Measurements from ENCODE around the gene CC2D2B.
A peak's percentile ranks its signal among the peaks of the same experiment; 100 is the strongest.
"Not testable (repeated sequence)": the region's sequence is repeated elsewhere in the genome, so short reads cannot be mapped to it uniquely, and the experiment has no call there.

CC2D2B gene

GRCh38 chr10:95881316-95881715, 26.5 kb upstream of the CC2D2B start:
- Mint-ChIP-seq H3K4me1 (ENCODE audit: low read depth) (no peaks in the 10 kb centered on the region), H3K36me3 (ENCODE audit: low read depth) (peaks cover 18% of the 10 kb centered on the region), H3K27ac (no peak overlapping the region), H3K9me3 (peaks cover 1% of the 10 kb centered on the region), H3K4me3 (no peak overlapping the region), H3K27me3 (no peaks in the 10 kb centered on the region)

DNA sequence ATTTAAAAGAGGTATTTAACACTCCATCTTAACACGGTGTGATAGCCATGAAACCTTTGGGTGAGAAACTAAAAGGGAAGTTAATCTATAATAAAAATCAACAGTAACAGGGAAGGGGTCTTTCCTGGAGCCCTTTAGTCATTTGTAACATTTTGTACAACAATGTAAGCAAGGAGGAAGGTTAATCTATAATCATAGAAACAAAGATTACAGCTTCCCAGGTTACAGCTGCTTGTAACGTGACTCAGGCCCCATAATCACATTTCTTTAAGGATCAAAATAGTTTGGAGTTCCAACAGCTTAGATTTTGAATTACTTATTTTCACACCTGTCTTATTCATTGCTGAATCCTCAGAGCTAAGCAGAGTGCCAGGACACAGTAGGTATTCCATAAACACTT, 17.9 kb upstream of the CC2D2B start:
- Mint-ChIP-seq H3K36me3 (ENCODE audit: low read depth) (peaks cover 66% of the 10 kb centered on the region), H3K9me3 (no peaks in the 10 kb centered on the region), H3K4me3 (no peak overlapping the region), H3K27me3 (no peaks in the 10 kb centered on the region), H3K27ac (no peak overlapping the region), H3K4me1 (ENCODE audit: low read depth) (peaks cover 5% of the 10 kb centered on the region)

GRCh38 chr10:95896071-95896850, 11.5 kb upstream of the CC2D2B start:
- H3K27ac Mint-ChIP-seq: no peak overlapping the region
- no peak overlapping the region for H3K4me3 Mint-ChIP-seq
- H3K4me1 Mint-ChIP-seq (ENCODE audit: low read depth): peaks cover 5% of the 10 kb centered on the region

GRCh38 chr10:95905897-95906580, 1.7 kb upstream of the CC2D2B start:
- not testable (repeated sequence) for H3K9me3 Mint-ChIP-seq; H3K27me3 Mint-ChIP-seq; H3K4me3 Mint-ChIP-seq; H3K36me3 Mint-ChIP-seq (ENCODE audit: low read depth); H3K27ac Mint-ChIP-seq
- peaks cover 18% of the 10 kb centered on the region for H3K4me1 Mint-ChIP-seq (ENCODE audit: low read depth)

More at GRCh38 chr10:95896071-95896850, 11.5 kb upstream of the CC2D2B start:
- peaks cover 76% of the 10 kb centered on the region for H3K36me3 Mint-ChIP-seq (ENCODE audit: low read depth)
- no peaks in the 10 kb centered on the region for H3K9me3 Mint-ChIP-seq
- no peaks in the 10 kb centered on the region for H3K27me3 Mint-ChIP-seq

GRCh38 chr10:95906677-95907455, 909 bp upstream of the CC2D2B start:
- Mint-ChIP-seq H3K4me3 (peak overlapping the region; percentile 91), H3K9me3 (no peaks in the 10 kb centered on the region), H3K4me1 (ENCODE audit: low read depth) (peaks cover 18% of the 10 kb centered on the region), H3K27ac (peak overlapping the region; percentile 72), H3K27me3 (no peaks in the 10 kb centered on the region), H3K36me3 (ENCODE audit: low read depth) (peaks cover 7% of the 10 kb centered on the region)

GRCh38 chr10:95908450-95908849, 675 bp downstream of the CC2D2B start:
- peaks cover 18% of the 10 kb centered on the region for H3K4me1 Mint-ChIP-seq (ENCODE audit: low read depth)
- H3K27me3 Mint-ChIP-seq: no peaks in the 10 kb centered on the region
- H3K9me3 Mint-ChIP-seq: no peaks in the 10 kb centered on the region
- peaks cover 7% of the 10 kb centered on the region for H3K36me3 Mint-ChIP-seq (ENCODE audit: low read depth)
- H3K4me3 Mint-ChIP-seq: peak overlapping the region; percentile 91
- H3K27ac Mint-ChIP-seq: peak overlapping the region; percentile 94

DNA sequence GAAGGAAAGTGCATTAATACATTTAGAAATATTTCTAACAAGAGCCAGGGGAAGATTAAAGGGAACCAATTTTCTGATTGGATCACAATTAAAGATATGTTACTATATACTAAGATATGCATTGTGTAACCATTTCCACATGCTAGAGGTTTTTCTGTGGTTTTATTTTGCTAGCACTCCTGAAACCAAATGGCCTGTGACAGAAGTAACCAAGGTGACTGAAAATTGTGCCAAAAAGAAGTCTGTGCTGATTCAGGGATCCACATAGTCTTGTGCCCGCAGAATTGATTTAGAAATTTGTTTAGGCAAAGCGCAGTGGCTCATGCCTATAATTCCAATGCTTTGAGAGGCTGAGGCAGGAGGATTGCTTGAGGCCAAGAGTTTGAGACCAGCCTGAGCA, 1.8 kb downstream of the CC2D2B start:
- H3K27ac Mint-ChIP-seq: no peak overlapping the region
- peaks cover 7% of the 10 kb centered on the region for H3K36me3 Mint-ChIP-seq (ENCODE audit: low read depth)
- H3K4me3 Mint-ChIP-seq: no peak overlapping the region
- H3K4me1 Mint-ChIP-seq (ENCODE audit: low read depth): peaks cover 18% of the 10 kb centered on the region
- H3K27me3 Mint-ChIP-seq: no peaks in the 10 kb centered on the region
- H3K9me3 Mint-ChIP-seq: no peaks in the 10 kb centered on the region

DNA sequence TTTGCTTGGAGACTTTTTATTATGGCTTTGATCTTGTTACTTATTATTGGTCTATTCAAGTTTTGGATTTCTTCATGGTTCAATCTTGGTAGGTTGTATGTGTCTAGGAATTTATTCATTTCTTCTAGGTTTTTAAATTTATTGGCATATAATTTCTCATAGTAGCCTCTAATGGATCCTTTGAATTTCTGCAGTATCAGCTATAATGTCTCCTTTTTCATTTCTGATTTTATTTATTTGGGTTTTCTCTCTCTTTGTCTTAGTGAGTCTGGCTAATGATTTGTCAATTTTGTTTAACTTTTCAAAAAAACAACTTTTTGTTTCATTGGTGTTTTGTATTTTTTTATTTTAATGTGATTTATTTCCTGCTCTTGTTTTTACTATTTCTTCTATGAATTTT, 8.3 kb downstream of the CC2D2B start:
- H3K4me3 Mint-ChIP-seq; H3K27ac Mint-ChIP-seq; H3K36me3 Mint-ChIP-seq (ENCODE audit: low read depth); H3K4me1 Mint-ChIP-seq (ENCODE audit: low read depth); H3K9me3 Mint-ChIP-seq: not testable (repeated sequence)
- peaks cover 17% of the 10 kb centered on the region for H3K27me3 Mint-ChIP-seq

GRCh38 chr10:95920798-95921426, 13.1 kb downstream of the CC2D2B start:
- Mint-ChIP-seq H3K4me3 (no peak overlapping the region), H3K27ac (no peak overlapping the region), H3K27me3 (peaks cover 21% of the 10 kb centered on the region), H3K9me3 (no peaks in the 10 kb centered on the region), H3K36me3 (ENCODE audit: low read depth) (no peaks in the 10 kb centered on the region), H3K4me1 (ENCODE audit: low read depth) (no peaks in the 10 kb centered on the region)

DNA sequence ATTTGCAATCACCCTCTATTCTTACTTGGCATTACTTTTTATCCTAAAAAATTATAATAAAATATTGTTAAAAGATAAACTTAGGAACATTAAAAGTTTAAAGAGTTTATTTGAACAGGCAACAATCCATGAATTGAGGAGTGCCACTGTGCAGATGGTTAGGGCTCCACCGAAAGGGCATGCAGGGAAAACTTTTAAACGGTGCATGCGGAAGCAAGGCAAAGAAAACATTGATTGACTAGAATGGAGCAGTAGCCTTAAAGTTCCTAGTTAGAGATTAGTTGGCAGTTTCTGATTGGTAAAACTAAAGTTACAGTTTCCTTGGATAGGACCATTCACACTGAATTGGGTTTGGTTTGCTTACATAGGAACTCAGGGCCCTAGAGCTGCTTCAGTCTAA, 17.3 kb downstream of the CC2D2B start:
- no peaks in the 10 kb centered on the region for H3K9me3 Mint-ChIP-seq
- peaks cover 13% of the 10 kb centered on the region for H3K27me3 Mint-ChIP-seq
- H3K36me3 Mint-ChIP-seq (ENCODE audit: low read depth): no peaks in the 10 kb centered on the region
- H3K4me1 Mint-ChIP-seq (ENCODE audit: low read depth): no peaks in the 10 kb centered on the region
- H3K4me3 Mint-ChIP-seq: no peak overlapping the region
- H3K27ac Mint-ChIP-seq: no peak overlapping the region

GRCh38 chr10:95935429-95935828, 27.7 kb downstream of the CC2D2B start:
- no peak overlapping the region for H3K27ac Mint-ChIP-seq
- peaks cover 36% of the 10 kb centered on the region for H3K27me3 Mint-ChIP-seq
- H3K4me3 Mint-ChIP-seq: no peak overlapping the region
- peaks cover 5% of the 10 kb centered on the region for H3K36me3 Mint-ChIP-seq (ENCODE audit: low read depth)
- peaks cover 12% of the 10 kb centered on the region for H3K9me3 Mint-ChIP-seq
- H3K4me1 Mint-ChIP-seq (ENCODE audit: low read depth): peaks cover 4% of the 10 kb centered on the region

DNA sequence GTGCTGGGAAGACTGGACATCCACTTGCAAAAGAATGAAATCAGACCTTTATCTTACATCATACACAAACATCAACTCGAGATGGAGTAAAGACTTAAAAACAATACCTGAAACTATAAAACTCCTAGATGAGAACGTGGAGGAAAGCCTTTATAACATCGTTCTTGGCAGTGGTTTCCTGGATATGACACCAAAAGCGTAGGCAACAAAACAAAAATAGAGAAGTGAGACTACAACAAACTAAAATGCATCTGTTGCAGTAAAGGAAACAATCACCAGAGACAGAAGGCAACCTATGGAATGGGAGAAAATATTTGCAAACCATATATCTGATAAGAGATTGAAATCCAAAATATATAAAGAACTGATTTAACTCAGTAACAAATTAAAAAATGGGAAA, 33.3 kb downstream of the CC2D2B start:
- Mint-ChIP-seq H3K36me3 (ENCODE audit: low read depth) (no peaks in the 10 kb centered on the region), H3K4me3 (no peak overlapping the region), H3K27ac (no peak overlapping the region), H3K27me3 (peaks cover 2% of the 10 kb centered on the region), H3K9me3 (peaks cover 10% of the 10 kb centered on the region), H3K4me1 (ENCODE audit: low read depth) (no peaks in the 10 kb centered on the region)

GRCh38 chr10:95963202-95963990, 55.6 kb downstream of the CC2D2B start:
- Mint-ChIP-seq H3K36me3 (ENCODE audit: low read depth) (peaks cover 4% of the 10 kb centered on the region), H3K27me3 (no peaks in the 10 kb centered on the region), H3K4me1 (ENCODE audit: low read depth) (peaks cover 22% of the 10 kb centered on the region), H3K9me3 (peaks cover 12% of the 10 kb centered on the region), H3K27ac (peak overlapping the region; percentile 85), H3K4me3 (peak overlapping the region; percentile 6)

- H3K36me3 Mint-ChIP-seq (ENCODE audit: low read depth): no peaks in the 10 kb centered on the region
- H3K9me3 Mint-ChIP-seq: peaks cover 8% of the 10 kb centered on the region
- H3K4me3 Mint-ChIP-seq: peak overlapping the region; percentile 6
- no peaks in the 10 kb centered on the region for H3K27me3 Mint-ChIP-seq
- peaks cover 22% of the 10 kb centered on the region for H3K4me1 Mint-ChIP-seq (ENCODE audit: low read depth)
- no peak overlapping the region for H3K27ac Mint-ChIP-seq
Observed at GRCh38 chr10:95963991-95964389, 56.2 kb downstream of the CC2D2B start.
